Activated CD8-positive, alpha-beta memory T cell treated with anti-CD3 and anti-CD28 coated beads for 4 hours (primary cell): Measurements from ENCODE around the gene MAB21L3.

ENCODE experiments used
- DNase-seq, 2 donors: peaks; one replicate each; pipeline ENCODE4 v3.0.0-alpha.2; 2020; ENCODE audit warnings: low read depth in 2 of 2

The MAB21L3 gene

GRCh38 chr1:116111524-116112021 is 374 bp downstream of the MAB21L3 start:
- DNase-seq = no peak

GRCh38 chr1:116112388-116113140 is 1.4 kb downstream of the MAB21L3 start:
- DNase-seq = no peak

GRCh38 chr1:116113615-116114014 is 2.4 kb downstream of the MAB21L3 start:
- no peak for DNase-seq

- no peak for DNase-seq
Measured at GRCh38 chr1:116115476-116116439, 4.6 kb downstream of the MAB21L3 start.

- no peak for DNase-seq
Measured at GRCh38 chr1:116118471-116118870, 7.3 kb downstream of the MAB21L3 start.

GRCh38 chr1:116119876-116120275 is 8.7 kb downstream of the MAB21L3 start:
- no peak for DNase-seq

- DNase-seq = no peak
Measured at GRCh38 chr1:116122955-116123757, 12.0 kb downstream of the MAB21L3 start.

GRCh38 chr1:116123837-116124533 is 12.8 kb downstream of the MAB21L3 start:
- DNase-seq = no peak

GRCh38 chr1:116125758-116126157 is 14.6 kb downstream of the MAB21L3 start:
- no peak for DNase-seq

GRCh38 chr1:116126281-116126680 is 15.1 kb downstream of the MAB21L3 start:
- no peak for DNase-seq

GRCh38 chr1:116127123-116127847 is 16.1 kb downstream of the MAB21L3 start:
- DNase-seq = no peak

- DNase-seq = no peak
Measured at GRCh38 chr1:116127848-116128540, 16.8 kb downstream of the MAB21L3 start.

GRCh38 chr1:116128664-116129063 is 17.5 kb downstream of the MAB21L3 start:
- peak in 1 of 2 donors; percentile 51 for DNase-seq

GRCh38 chr1:116129537-116129936 is 18.3 kb downstream of the MAB21L3 start:
- no peak for DNase-seq

GRCh38 chr1:116130356-116130755 is 19.2 kb downstream of the MAB21L3 start:
- no peak for DNase-seq

GRCh38 chr1:116131170-116131569 is 20.0 kb downstream of the MAB21L3 start:
- no peak for DNase-seq

- DNase-seq = no peak
Measured at GRCh38 chr1:116131866-116132605, 20.8 kb downstream of the MAB21L3 start.

- no peak for DNase-seq
Measured at GRCh38 chr1:116133696-116134475, 22.7 kb downstream of the MAB21L3 start.
